ENCODE data around the gene C2CD3. TPM values are rescaled to one million over a fixed set of nuclear protein-coding genes. Genes with fewer than 3 reads are reported as not detected.

Gene C2CD3
- total RNA-seq, 1 experiment from 2014 or later = 22.0 TPM

DNA sequence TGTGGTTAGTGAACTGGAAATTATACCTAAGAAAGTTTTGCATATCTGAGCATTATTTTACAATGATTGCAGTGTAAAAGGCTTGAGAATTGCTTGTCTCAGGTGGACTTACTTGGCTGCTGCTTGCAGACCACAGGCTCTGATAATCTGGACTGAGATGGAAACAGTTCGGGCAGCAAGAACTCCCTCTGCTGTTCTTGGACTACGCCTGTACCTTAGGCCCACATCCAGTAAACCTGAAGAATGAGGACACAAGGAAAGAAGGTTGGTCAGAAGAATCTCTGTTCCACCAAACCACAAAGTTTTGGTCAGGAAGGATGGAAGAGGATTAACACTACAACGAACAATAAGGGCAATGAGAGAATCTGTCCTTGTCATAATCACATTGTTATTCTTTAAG, 80.1 kb downstream of the C2CD3 start:
- Histone ChIP-seq H3K79me2 (ENCODE audit: insufficient read depth, low read length) (no peaks in the 10 kb centered on the region), H4K20me1 (ENCODE audit: control insufficient read depth, insufficient read depth, insufficient read length) (no peaks in the 10 kb centered on the region), H3K14ac (ENCODE audit: insufficient read depth, low read length) (no peak overlapping the region), H3K4me2 (ENCODE audit: insufficient read depth, insufficient read length, low read length) (no peak overlapping the region), H3K9ac (ENCODE audit: extremely low read depth, insufficient read length, low read length) (no peak overlapping the region), H3K56ac (ENCODE audit: insufficient read length, low read depth, low read length) (no peak overlapping the region), H2AK5ac (ENCODE audit: insufficient read length, low read length) (no peak overlapping the region), H2BK5ac (ENCODE audit: insufficient read length, low read length) (no peak overlapping the region), H2BK12ac (ENCODE audit: insufficient read length, low read depth, low read length) (no peak overlapping the region), H3T11ph (ENCODE audit: low read length) (no peak overlapping the region), H3K23me2 (ENCODE audit: insufficient read length, low read depth, low read length, poor library complexity, severe bottlenecking) (no peaks in the 10 kb centered on the region), H3K27ac (ENCODE audit: insufficient read length, low read depth, low read length) (no peak overlapping the region), H2BK20ac (ENCODE audit: low read depth, low read length, poor library complexity, severe bottlenecking) (no peak overlapping the region), H3K27me3 (ENCODE audit: insufficient read depth, low read length) (no peaks in the 10 kb centered on the region), H4K91ac (ENCODE audit: insufficient read length, low read depth, low read length) (no peak overlapping the region), H3K23ac (ENCODE audit: insufficient read length, low read depth, low read length) (no peak overlapping the region), H4K8ac (replicated peaks; ENCODE audit: insufficient read length, low read depth, low read length) (no peak overlapping the region), H3K4ac (ENCODE audit: low read depth, low read length) (no peak overlapping the region), H3K4me1 (ENCODE audit: insufficient read depth, low read length) (no peaks in the 10 kb centered on the region), H3K18ac (ENCODE audit: insufficient read length, low read depth, low read length) (no peak overlapping the region), H3K9me3 (ENCODE audit: control insufficient read depth, low read depth, low read length) (no peaks in the 10 kb centered on the region), H3K79me1 (ENCODE audit: insufficient read depth, low read depth, low read length, poor library complexity, severe bottlenecking) (no peaks in the 10 kb centered on the region), H2BK15ac (ENCODE audit: low read depth, low read length) (no peak overlapping the region), H4K5ac (ENCODE audit: insufficient read length, low read depth, low read length) (no peak overlapping the region), H2AFZ (ENCODE audit: low read length) (no peak overlapping the region), H2BK120ac (ENCODE audit: low read depth, low read length, poor library complexity, severe bottlenecking) (no peak overlapping the region)
- WGBS (ENCODE audit: extremely low coverage, insufficient read length, low lambda C conversion rate) = no CpG with 5 or more reads among the region's 3 CpGs
- Mint-ChIP-seq H3K27me3 (ENCODE audit: low read depth) (no peaks in the 10 kb centered on the region), H3K27ac (no peak overlapping the region), H3K4me3 (no peak overlapping the region), H3K9me3 (no peaks in the 10 kb centered on the region), H3K4me1 (no peaks in the 10 kb centered on the region), H3K36me3 (ENCODE audit: insufficient read depth in 1 of 3, low read depth in 3 of 3) (peaks cover 0 to 24% (median 5%) of the 10 kb centered on the region in 3 experiments; a peak in 4 of 7 replicates)
- TF ChIP-seq, protein P1, sequence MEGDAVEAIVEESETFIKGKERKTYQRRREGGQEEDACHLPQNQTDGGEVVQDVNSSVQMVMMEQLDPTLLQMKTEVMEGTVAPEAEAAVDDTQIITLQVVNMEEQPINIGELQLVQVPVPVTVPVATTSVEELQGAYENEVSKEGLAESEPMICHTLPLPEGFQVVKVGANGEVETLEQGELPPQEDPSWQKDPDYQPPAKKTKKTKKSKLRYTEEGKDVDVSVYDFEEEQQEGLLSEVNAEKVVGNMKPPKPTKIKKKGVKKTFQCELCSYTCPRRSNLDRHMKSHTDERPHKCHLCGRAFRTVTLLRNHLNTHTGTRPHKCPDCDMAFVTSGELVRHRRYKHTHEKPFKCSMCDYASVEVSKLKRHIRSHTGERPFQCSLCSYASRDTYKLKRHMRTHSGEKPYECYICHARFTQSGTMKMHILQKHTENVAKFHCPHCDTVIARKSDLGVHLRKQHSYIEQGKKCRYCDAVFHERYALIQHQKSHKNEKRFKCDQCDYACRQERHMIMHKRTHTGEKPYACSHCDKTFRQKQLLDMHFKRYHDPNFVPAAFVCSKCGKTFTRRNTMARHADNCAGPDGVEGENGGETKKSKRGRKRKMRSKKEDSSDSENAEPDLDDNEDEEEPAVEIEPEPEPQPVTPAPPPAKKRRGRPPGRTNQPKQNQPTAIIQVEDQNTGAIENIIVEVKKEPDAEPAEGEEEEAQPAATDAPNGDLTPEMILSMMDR (conservative IDR thresholded peaks at IDR 0.05) = peak; percentile 19; the same call in 1 of the 3 replicates
- DNase-seq = no peak

All from H9 (cell line).